Measurements from ENCODE around the gene DRC7. TPM values are rescaled to one million over a fixed set of nuclear protein-coding genes. Genes with fewer than 3 reads are reported as not detected.
"Not testable (repeated sequence)": the region's sequence is repeated elsewhere in the genome, so short reads cannot be mapped to it uniquely, and the experiment has no call there.

Gene DRC7
- total RNA-seq, 1 experiment from 2014 or later = not detected

GRCh38 chr16:57711346-57711745 lies 16.7 kb downstream of the DRC7 start:
- no TSS peak for BruUV-seq (replicated peaks)
- Histone ChIP-seq H3K9me3 (ENCODE audit: control insufficient read depth, insufficient read depth, low read depth, low read length) (no peaks in the 10 kb centered on the region), H3K4me1 (ENCODE audit: control insufficient read depth, insufficient read depth, low read length) (no peaks in the 10 kb centered on the region), H3K4me3 (ENCODE audit: low read depth in 2 of 2, low read length in 2 of 2) (no peak overlapping the region), H3K27me3 (ENCODE audit: control insufficient read depth, insufficient read depth, low read length) (no peaks in the 10 kb centered on the region; the same call in 1 of the 2 replicates), H3K27ac (ENCODE audit: low read length) (no peak overlapping the region), H3K36me3 (ENCODE audit: control insufficient read depth, insufficient read depth, low read length) (no peaks in the 10 kb centered on the region)
- DNase-seq (ENCODE audit: low read depth, low spot score) (no peak), ATAC-seq (no peak)
- intact Hi-C loops (cut with micrococcal nuclease; ENCODE audit: unreplicated experiment) (no loop called here), in situ Hi-C loops (cut with HindIII; ENCODE audit: low pct_unique_long_range_greater_than_20kb, low sequenced_read_pairs) (no loop called here)
- no peak for TF ChIP-seq CTCF (IDR thresholded peaks at IDR 0.05)
- TF ChIP-seq SIN3A (IDR thresholded peaks at IDR 0.05; ENCODE audit: borderline replicate concordance, insufficient read depth, low read depth, low read length) = no peak
- no peak for TF ChIP-seq POLR2AphosphoS5 (IDR thresholded peaks at IDR 0.05; ENCODE audit: low read depth, low read length)
- TF ChIP-seq REST (IDR thresholded peaks at IDR 0.05; ENCODE audit: insufficient read depth in 1 of 2, low read depth in 2 of 2, low read length in 1 of 2) = no peak
- TF ChIP-seq TCF7L2 (IDR thresholded peaks at IDR 0.05; ENCODE audit: low read depth, low read length) = no peak
- ChIA-PET CTCF (interaction anchor here (0.5 kb wide), 1 partner anchor 190 kb away, joined by 6 read pairs; no protein-coding TSS in a partner anchor), POLR2A (no interaction called here)

- BruUV-seq (replicated peaks) = no TSS peak
- no peaks in the 10 kb centered on the region; the same call in 1 of the 2 replicates for H3K27me3 ChIP-seq (ENCODE audit: control insufficient read depth, insufficient read depth, low read length)
- ChIA-PET POLR2A (no interaction called here), CTCF (interaction anchor here (0.5 kb wide), 1 partner anchor 191 kb away, joined by 6 read pairs; no protein-coding TSS in a partner anchor)
- ATAC-seq (no peak), DNase-seq (ENCODE audit: low read depth, low spot score) (no peak)
- no peaks in the 10 kb centered on the region for H3K4me1 ChIP-seq (ENCODE audit: control insufficient read depth, insufficient read depth, low read length)
- no peak overlapping the region for H3K27ac ChIP-seq (ENCODE audit: low read length)
- no peaks in the 10 kb centered on the region for H3K9me3 ChIP-seq (ENCODE audit: control insufficient read depth, insufficient read depth, low read depth, low read length)
- no peaks in the 10 kb centered on the region for H3K36me3 ChIP-seq (ENCODE audit: control insufficient read depth, insufficient read depth, low read length)
- no peak for TF ChIP-seq REST (IDR thresholded peaks at IDR 0.05; ENCODE audit: insufficient read depth in 1 of 2, low read depth in 2 of 2, low read length in 1 of 2)
- TF ChIP-seq SIN3A (IDR thresholded peaks at IDR 0.05; ENCODE audit: borderline replicate concordance, insufficient read depth, low read depth, low read length) = no peak
- no peak for TF ChIP-seq POLR2AphosphoS5 (IDR thresholded peaks at IDR 0.05; ENCODE audit: low read depth, low read length)
- TF ChIP-seq TCF7L2 (IDR thresholded peaks at IDR 0.05; ENCODE audit: low read depth, low read length) = no peak
- no peak for TF ChIP-seq CTCF (IDR thresholded peaks at IDR 0.05)
- in situ Hi-C loops (cut with HindIII; ENCODE audit: low pct_unique_long_range_greater_than_20kb, low sequenced_read_pairs) (no loop called here), intact Hi-C loops (cut with micrococcal nuclease; ENCODE audit: unreplicated experiment) (no loop called here)
- H3K4me3 ChIP-seq (ENCODE audit: low read depth in 2 of 2, low read length in 2 of 2) = no peak overlapping the region
Measured at GRCh38 chr16:57711993-57712392, 17.4 kb downstream of the DRC7 start.

- ATAC-seq; intact Hi-C loops (cut with micrococcal nuclease; ENCODE audit: unreplicated experiment); H3K9me3 ChIP-seq (ENCODE audit: control insufficient read depth, insufficient read depth, low read depth, low read length); in situ Hi-C loops (cut with HindIII; ENCODE audit: low pct_unique_long_range_greater_than_20kb, low sequenced_read_pairs); H3K27me3 ChIP-seq (ENCODE audit: control insufficient read depth, insufficient read depth, low read length); DNase-seq (ENCODE audit: low read depth, low spot score); POLR2A ChIA-PET; H3K4me3 ChIP-seq (ENCODE audit: low read depth in 2 of 2, low read length in 2 of 2); H3K36me3 ChIP-seq (ENCODE audit: control insufficient read depth, insufficient read depth, low read length); H3K4me1 ChIP-seq (ENCODE audit: control insufficient read depth, insufficient read depth, low read length); H3K27ac ChIP-seq (ENCODE audit: low read length); BruUV-seq (replicated peaks): not testable (repeated sequence)
- CTCF ChIA-PET = interaction anchor here (0.6 kb wide), 1 partner anchor 86 kb away, joined by 3 read pairs; no protein-coding TSS in a partner anchor
Measured at GRCh38 chr16:57712569-57712968, 18.0 kb downstream of the DRC7 start.
